NT2/D1 (cell line): Measurements from ENCODE around the gene SLC2A8.

Experiments used
- SUZ12 ChIP-seq: IDR thresholded peaks from 2 replicates; pipeline ENCODE4 v1.6.1; 2011; ENCODE audit not compliant: insufficient read length, insufficient read depth; ENCODE audit errors: extremely low read depth
- ZNF274 ChIP-seq: IDR thresholded peaks from 2 replicates; pipeline ENCODE4 v1.6.1; 2011; ENCODE audit warnings: mild to moderate bottlenecking, low read depth, low read length

GRCh38 chr9:127406799-127407491 is 10.0 kb downstream of the SLC2A8 start:
- TF ChIP-seq SUZ12 (no peak), ZNF274 (no peak)
